Neutrophil (primary cell): ENCODE results near the gene GAB3.
A peak's percentile ranks its signal among the peaks of the same experiment; 100 is the strongest.

ENCODE experiments used
- H3K27ac ChIP-seq: fragments of 200-600 bp; sonication (generic); 2 replicates; pipeline ENCODE4 v1.5.1; 2016; ENCODE audit warnings: mild to moderate bottlenecking, moderate library complexity
- H3K27me3 ChIP-seq: fragments of 200-600 bp; sonication (generic); 2 replicates; pipeline ENCODE4 v1.6.0; 2016; ENCODE audit warnings: mild to moderate bottlenecking
- H3K36me3 ChIP-seq: fragments of 200-600 bp; sonication (generic); 2 replicates; pipeline ENCODE4 v1.5.1; 2017
- H3K4me1 ChIP-seq, 2 experiments: fragments of 200-600 bp in 1 of 2; sonication (generic) in 1 of 2; 1 replicate in 1 of 2; 2 replicates in 1 of 2; pipeline versions ENCODE4 v1.5.1 to v1.6.1; 2013 to 2016; ENCODE audit warnings: low read depth in 1 of 2, low read length in 1 of 2, mild to moderate bottlenecking in 1 of 2, moderate library complexity in 1 of 2; ENCODE audit not compliant: control insufficient read depth in 1 of 2, insufficient read depth in 1 of 2
- H3K4me3 ChIP-seq, 2 experiments: fragments of 200-600 bp in 1 of 2; sonication (generic) in 1 of 2; 1 replicate in 1 of 2; 2 replicates in 1 of 2; pipeline ENCODE4 v1.5.1; 2013 to 2016; ENCODE audit warnings: low read depth in 1 of 2, low read length in 1 of 2, mild to moderate bottlenecking in 1 of 2, moderate library complexity in 1 of 2
- H3K9me3 ChIP-seq: fragments of 200-600 bp; sonication (generic); 2 replicates; pipeline ENCODE4 v1.5.1; 2016
- CTCF ChIP-seq: fragments of 200-600 bp; sonication (generic); IDR thresholded peaks from 2 replicates; pipeline ENCODE4 v1.5.1; 2016; ENCODE audit warnings: antibody characterized with exemption

The GAB3 gene

GRCh38 chrX:154719132-154719675 is 31.7 kb downstream of the GAB3 start:
- Histone ChIP-seq H3K36me3 (no peaks in the 10 kb centered on the region), H3K27ac (peak overlapping the region; percentile 88), H3K4me3 (peak overlapping the region; percentile 32 to 52)

GRCh38 chrX:154718616-154719015 is 32.3 kb downstream of the GAB3 start:
- H3K27me3 ChIP-seq, result no peaks in the 10 kb centered on the region
- H3K4me1 ChIP-seq, result peaks cover 66 to 74% of the 10 kb centered on the region in 2 experiments
- no peak for TF ChIP-seq CTCF
- no peaks in the 10 kb centered on the region for H3K9me3 ChIP-seq
- peak overlapping the region; percentile 32 to 52 for H3K4me3 ChIP-seq
- H3K27ac ChIP-seq, result peak overlapping the region; percentile 88
- H3K36me3 ChIP-seq, result no peaks in the 10 kb centered on the region

More at GRCh38 chrX:154719132-154719675, 31.7 kb downstream of the GAB3 start:
- TF ChIP-seq CTCF, result no peak
- no peaks in the 10 kb centered on the region for H3K27me3 ChIP-seq
- H3K9me3 ChIP-seq, result no peaks in the 10 kb centered on the region
- peaks cover 72 to 80% of the 10 kb centered on the region in 2 experiments for H3K4me1 ChIP-seq

- H3K27ac ChIP-seq, result peak overlapping the region; percentile 88
- TF ChIP-seq CTCF, result no peak
Observed at GRCh38 chrX:154717824-154718223, 33.1 kb downstream of the GAB3 start.

GRCh38 chrX:154715825-154716224 is 35.1 kb downstream of the GAB3 start:
- Histone ChIP-seq H3K36me3 (peaks cover 20% of the 10 kb centered on the region), H3K4me3 (no peak overlapping the region), H3K27ac (peak overlapping the region; percentile 27), H3K27me3 (no peaks in the 10 kb centered on the region), H3K9me3 (no peaks in the 10 kb centered on the region), H3K4me1 (peaks cover 55 to 58% of the 10 kb centered on the region in 2 experiments)
- no peak for TF ChIP-seq CTCF

More at GRCh38 chrX:154717824-154718223, 33.1 kb downstream of the GAB3 start:
- Histone ChIP-seq H3K27me3 (no peaks in the 10 kb centered on the region), H3K4me1 (peaks cover 58 to 66% of the 10 kb centered on the region in 2 experiments), H3K36me3 (peaks cover 4% of the 10 kb centered on the region), H3K9me3 (no peaks in the 10 kb centered on the region), H3K4me3 (peak overlapping the region; percentile 32 to 52)

GRCh38 chrX:154714925-154715324 is 36.0 kb downstream of the GAB3 start:
- Histone ChIP-seq H3K27me3 (no peaks in the 10 kb centered on the region), H3K9me3 (no peaks in the 10 kb centered on the region), H3K4me3 (no peak overlapping the region), H3K36me3 (peaks cover 20% of the 10 kb centered on the region), H3K27ac (peak overlapping the region; percentile 8), H3K4me1 (peaks cover 49 to 50% of the 10 kb centered on the region in 2 experiments)
- TF ChIP-seq CTCF, result peak; percentile 75
